ENCODE measurements around the gene LMNTD1. TPM values are rescaled to one million over a fixed set of nuclear protein-coding genes. Genes with fewer than 3 reads are reported as not detected.

Gene LMNTD1
- total and polyA plus RNA-seq, 4 donors, result 0.18 to 14.9 (median 3.4) TPM

GRCh38 chr12:25584596-25584995, 31.5 kb upstream of the LMNTD1 start:
- no peaks in the 10 kb centered on the region for H3K36me3 ChIP-seq (ENCODE audit: control insufficient read depth in 4 of 4, insufficient read depth in 4 of 4, low read length in 4 of 4)
- H3K9ac ChIP-seq (ENCODE audit: insufficient read depth in 1 of 2, low read length in 2 of 2), result no peak overlapping the region
- H3K27me3 ChIP-seq (ENCODE audit: control insufficient read depth in 3 of 3, insufficient read depth in 3 of 3, low read length in 2 of 3), result no peaks in the 10 kb centered on the region
- 54 to 76% methylated on average over 5 of the region's 5 CpGs for WGBS, 2 donors
- ATAC-seq (ENCODE audit: insufficient read depth, low FRiP score), result no peak
- H3K4me3 ChIP-seq, result no peak overlapping the region
- no peak overlapping the region for H3K27ac ChIP-seq (ENCODE audit: low read depth in 1 of 2, low read length in 1 of 2)
- DNase-seq, result peak in 1 of 3 donors; percentile 13
- peaks cover 0 to 16% (median 2%) of the 10 kb centered on the region in 5 donors for H3K4me1 ChIP-seq (ENCODE audit: control insufficient read depth in 5 of 5, insufficient read depth in 5 of 5, low read length in 5 of 5)
- H3K9me3 ChIP-seq (ENCODE audit: control insufficient read depth in 4 of 4, insufficient read depth in 3 of 4, low read length in 3 of 4), result peaks cover 0 to 6% (median 1%) of the 10 kb centered on the region in 4 donors
- TF ChIP-seq, protein P1, sequence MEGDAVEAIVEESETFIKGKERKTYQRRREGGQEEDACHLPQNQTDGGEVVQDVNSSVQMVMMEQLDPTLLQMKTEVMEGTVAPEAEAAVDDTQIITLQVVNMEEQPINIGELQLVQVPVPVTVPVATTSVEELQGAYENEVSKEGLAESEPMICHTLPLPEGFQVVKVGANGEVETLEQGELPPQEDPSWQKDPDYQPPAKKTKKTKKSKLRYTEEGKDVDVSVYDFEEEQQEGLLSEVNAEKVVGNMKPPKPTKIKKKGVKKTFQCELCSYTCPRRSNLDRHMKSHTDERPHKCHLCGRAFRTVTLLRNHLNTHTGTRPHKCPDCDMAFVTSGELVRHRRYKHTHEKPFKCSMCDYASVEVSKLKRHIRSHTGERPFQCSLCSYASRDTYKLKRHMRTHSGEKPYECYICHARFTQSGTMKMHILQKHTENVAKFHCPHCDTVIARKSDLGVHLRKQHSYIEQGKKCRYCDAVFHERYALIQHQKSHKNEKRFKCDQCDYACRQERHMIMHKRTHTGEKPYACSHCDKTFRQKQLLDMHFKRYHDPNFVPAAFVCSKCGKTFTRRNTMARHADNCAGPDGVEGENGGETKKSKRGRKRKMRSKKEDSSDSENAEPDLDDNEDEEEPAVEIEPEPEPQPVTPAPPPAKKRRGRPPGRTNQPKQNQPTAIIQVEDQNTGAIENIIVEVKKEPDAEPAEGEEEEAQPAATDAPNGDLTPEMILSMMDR (IDR thresholded peaks at IDR 0.05; ENCODE audit: control extremely low read depth, extremely low read depth), result no peak

DNA sequence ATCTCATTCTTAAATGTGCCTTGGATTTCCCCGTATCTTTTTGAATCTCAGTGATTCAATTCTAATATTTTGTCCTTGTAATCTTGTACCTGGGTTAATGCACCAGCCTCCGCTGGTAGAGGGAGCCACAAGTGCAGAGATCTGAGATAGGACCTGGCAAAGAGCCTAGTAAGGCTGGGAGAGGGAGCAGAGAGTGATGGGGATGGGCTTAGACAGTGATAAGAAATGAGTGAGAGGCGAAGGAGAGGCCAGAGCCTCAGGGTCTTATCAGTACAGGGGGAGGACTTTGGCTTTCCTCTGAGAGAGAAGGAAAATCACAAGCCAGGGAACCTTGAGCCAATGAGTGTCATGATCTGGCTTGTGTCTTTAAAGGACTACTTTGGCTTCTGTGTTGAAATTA, 30.5 kb upstream of the LMNTD1 start:
- DNase-seq (peak; percentile 34 to 84 (median 60)), ATAC-seq (ENCODE audit: insufficient read depth, low FRiP score) (no peak)
- no peaks in the 10 kb centered on the region for H3K36me3 ChIP-seq (ENCODE audit: control insufficient read depth in 4 of 4, insufficient read depth in 4 of 4, low read length in 4 of 4)

GRCh38 chr12:25581067-25581466, 28.0 kb upstream of the LMNTD1 start:
- TF ChIP-seq, protein P1 (IDR thresholded peaks at IDR 0.05; ENCODE audit: control extremely low read depth, extremely low read depth), result no peak
- H3K4me3 ChIP-seq, result no peak overlapping the region
- H3K27ac ChIP-seq (ENCODE audit: low read depth in 1 of 2, low read length in 1 of 2), result no peak overlapping the region
- H3K9me3 ChIP-seq (ENCODE audit: control insufficient read depth in 4 of 4, insufficient read depth in 3 of 4, low read length in 3 of 4), result no peaks in the 10 kb centered on the region
- ATAC-seq (ENCODE audit: insufficient read depth, low FRiP score), result no peak
- WGBS, 2 donors, result 89 to 90% methylated on average over 5 of the region's 5 CpGs
- no peak for DNase-seq
- H3K36me3 ChIP-seq (ENCODE audit: control insufficient read depth in 4 of 4, insufficient read depth in 4 of 4, low read length in 4 of 4), result no peaks in the 10 kb centered on the region
- H3K4me1 ChIP-seq (ENCODE audit: control insufficient read depth in 5 of 5, insufficient read depth in 5 of 5, low read length in 5 of 5), result peaks cover 0 to 16% (median 2%) of the 10 kb centered on the region in 5 donors
- H3K27me3 ChIP-seq (ENCODE audit: control insufficient read depth in 3 of 3, insufficient read depth in 3 of 3, low read length in 2 of 3), result no peaks in the 10 kb centered on the region
- no peak overlapping the region for H3K9ac ChIP-seq (ENCODE audit: insufficient read depth in 1 of 2, low read length in 2 of 2)

More for the DNA sequence above, 30.5 kb upstream of the LMNTD1 start:
- 49 to 59% methylated on average over 3 of the region's 3 CpGs for WGBS, 2 donors
- no peak overlapping the region for H3K27ac ChIP-seq (ENCODE audit: low read depth in 1 of 2, low read length in 1 of 2)
- H3K4me3 ChIP-seq, result no peak overlapping the region
- no peaks in the 10 kb centered on the region for H3K27me3 ChIP-seq (ENCODE audit: control insufficient read depth in 3 of 3, insufficient read depth in 3 of 3, low read length in 2 of 3)
- TF ChIP-seq, protein P1 (IDR thresholded peaks at IDR 0.05; ENCODE audit: control extremely low read depth, extremely low read depth), result no peak
- peaks cover 0 to 6% (median 1%) of the 10 kb centered on the region in 4 donors for H3K9me3 ChIP-seq (ENCODE audit: control insufficient read depth in 4 of 4, insufficient read depth in 3 of 4, low read length in 3 of 4)
- H3K9ac ChIP-seq (ENCODE audit: insufficient read depth in 1 of 2, low read length in 2 of 2), result peak overlapping the region in 1 of 2 donors; percentile 19
- peaks cover 0 to 16% (median 2%) of the 10 kb centered on the region in 5 donors for H3K4me1 ChIP-seq (ENCODE audit: control insufficient read depth in 5 of 5, insufficient read depth in 5 of 5, low read length in 5 of 5)
